Activated B cell treated with CpG ODN at 0.5 μM for 24 hours (primary cell): ENCODE measurements around the gene MTCH2. TPM values are rescaled to one million over a fixed set of nuclear protein-coding genes. Genes with fewer than 3 reads are reported as not detected.

Experiments
- ATAC-seq: fragments of 200-7000 bp; cut with Tn5 transposase; one replicate; pipeline ENCODE4 v1.10.0; 2021; ENCODE audit warnings: low read depth, mild to moderate bottlenecking, moderate library complexity
- CTCF ChIA-PET: fragments of 350-600 bp; sonication (Branson Sonifier 250); formaldehyde crosslinking; loops from one replicate; lab custom pipeline; 2021; ENCODE audit warnings: antibody characterized with exemption; lab: Charles Lee
- POLR2A ChIA-PET: fragments of 350-600 bp; sonication (Branson Sonifier 250); formaldehyde crosslinking; loops from one replicate; lab custom pipeline; 2021; ENCODE audit warnings: antibody characterized with exemption; lab: Charles Lee
- DNase-seq: peaks from one replicate; pipeline ENCODE4 v3.0.0; 2022
- H3K27ac Mint-ChIP-seq: one replicate; pipeline ENCODE4 v1.8.0; 2020; ENCODE audit warnings: mixed read lengths
- H3K27me3 Mint-ChIP-seq: one replicate; pipeline ENCODE4 v1.8.0; 2021; ENCODE audit warnings: mixed read lengths
- H3K36me3 Mint-ChIP-seq: one replicate; pipeline ENCODE4 v1.8.0; 2021; ENCODE audit warnings: low read depth, mixed read lengths
- H3K4me1 Mint-ChIP-seq: one replicate; pipeline ENCODE4 v1.8.0; 2021; ENCODE audit warnings: mixed read lengths
- H3K4me3 Mint-ChIP-seq: one replicate; pipeline ENCODE4 v1.8.0; 2020; ENCODE audit warnings: mild to moderate bottlenecking, mixed read lengths
- H3K9me3 Mint-ChIP-seq: one replicate; pipeline ENCODE4 v1.8.0; 2020; ENCODE audit warnings: mixed read lengths
- CTCF ChIP-seq: fragments of 200-600 bp; IDR thresholded peaks from one replicate; pipeline ENCODE4 v1.8.0; 2022; ENCODE audit warnings: antibody characterized with exemption, mild to moderate bottlenecking
- intact Hi-C: fragments of 100-400 bp; cut with micrococcal nuclease; formaldehyde crosslinking; loops from one replicate; pipeline ENCODE4 v1.15.1; 2024
- total RNA-seq: library from RNA; stranded (reverse); gene quantifications from 2 replicates; pipeline ENCODE4 v1.2.3, GENCODE V29; 2022

Gene MTCH2
- total RNA-seq, 1 donor from 2014 or later, result 73.3 TPM

GRCh38 chr11:47609675-47610074 is 32.7 kb downstream of the MTCH2 start:
- H3K27ac Mint-ChIP-seq, result no peak overlapping the region
- intact Hi-C loops, result no loop called here
- peaks cover 2% of the 10 kb centered on the region for H3K27me3 Mint-ChIP-seq
- no peaks in the 10 kb centered on the region for H3K9me3 Mint-ChIP-seq
- DNase-seq (no peak), ATAC-seq (no peak)
- no peak for TF ChIP-seq CTCF
- no peak overlapping the region for H3K4me3 Mint-ChIP-seq
- H3K36me3 Mint-ChIP-seq, result no peaks in the 10 kb centered on the region
- ChIA-PET POLR2A (interaction anchor here (0.7 kb wide), 1 partner anchor 109 kb away, joined by 5 read pairs; no protein-coding TSS in a partner anchor), CTCF (no interaction called here)
- H3K4me1 Mint-ChIP-seq, result peaks cover 12% of the 10 kb centered on the region

- H3K27ac Mint-ChIP-seq, result no peak overlapping the region
- no peak overlapping the region for H3K4me3 Mint-ChIP-seq
- TF ChIP-seq CTCF, result no peak
- H3K9me3 Mint-ChIP-seq, result no peaks in the 10 kb centered on the region
- no peak for ATAC-seq
- H3K27me3 Mint-ChIP-seq, result peaks cover 2% of the 10 kb centered on the region
- no peak for DNase-seq
- ChIA-PET POLR2A (interaction anchor here (0.5 kb wide), 1 partner anchor 104 kb away, joined by 3 read pairs; no protein-coding TSS in a partner anchor), CTCF (no interaction called here)
- H3K4me1 Mint-ChIP-seq, result peaks cover 12% of the 10 kb centered on the region
- no peaks in the 10 kb centered on the region for H3K36me3 Mint-ChIP-seq
- intact Hi-C loops, result no loop called here
These were observed 35.0 kb downstream of the MTCH2 start for GRCh38 chr11:47607380-47607779.

GRCh38 chr11:47606731-47607130 is 35.6 kb downstream of the MTCH2 start:
- H3K36me3 Mint-ChIP-seq, result no peaks in the 10 kb centered on the region
- peaks cover 2% of the 10 kb centered on the region for H3K27me3 Mint-ChIP-seq
- no peak overlapping the region for H3K27ac Mint-ChIP-seq
- ATAC-seq (no peak), DNase-seq (no peak)
- no peak for TF ChIP-seq CTCF
- ChIA-PET CTCF (no interaction called here), POLR2A (interaction anchor here (0.5 kb wide), 1 partner anchor 103 kb away, joined by 3 read pairs; no protein-coding TSS in a partner anchor)
- no peaks in the 10 kb centered on the region for H3K9me3 Mint-ChIP-seq
- intact Hi-C loops, result no loop called here
- peaks cover 8% of the 10 kb centered on the region for H3K4me1 Mint-ChIP-seq
- no peak overlapping the region for H3K4me3 Mint-ChIP-seq

- no peaks in the 10 kb centered on the region for H3K36me3 Mint-ChIP-seq
- H3K9me3 Mint-ChIP-seq, result no peaks in the 10 kb centered on the region
- ChIA-PET CTCF (no interaction called here), POLR2A (no interaction called here)
- intact Hi-C loops, result no loop called here
- no peak for TF ChIP-seq CTCF
- no peak for ATAC-seq
- DNase-seq, result no peak
- peaks cover under 1% of the 10 kb centered on the region for H3K4me1 Mint-ChIP-seq
- H3K27me3 Mint-ChIP-seq, result peaks cover 2% of the 10 kb centered on the region
- H3K4me3 Mint-ChIP-seq, result no peak overlapping the region
- H3K27ac Mint-ChIP-seq, result no peak overlapping the region
These were observed 36.4 kb downstream of the MTCH2 start for GRCh38 chr11:47605921-47606320.

- no peaks in the 10 kb centered on the region for H3K4me1 Mint-ChIP-seq
- intact Hi-C loops, result no loop called here
- CTCF ChIA-PET, result no interaction called here
- no peak overlapping the region for H3K27ac Mint-ChIP-seq
- ATAC-seq (no peak), DNase-seq (no peak)
- no peak for TF ChIP-seq CTCF
- H3K27me3 Mint-ChIP-seq, result peaks cover 2% of the 10 kb centered on the region
- no peak overlapping the region for H3K4me3 Mint-ChIP-seq
- POLR2A ChIA-PET, result no interaction called here
- no peaks in the 10 kb centered on the region for H3K9me3 Mint-ChIP-seq
- no peaks in the 10 kb centered on the region for H3K36me3 Mint-ChIP-seq
These were observed 39.1 kb downstream of the MTCH2 start for GRCh38 chr11:47603295-47603694.
